ENCODE results near the gene TPRG1. TPM values are rescaled to one million over a fixed set of nuclear protein-coding genes. Genes with fewer than 3 reads are reported as not detected.

Gene TPRG1
- 1 to 10 TPM; 1.5 to 5.0 TPM for total RNA-seq

GRCh38 chr3:189171707-189172106 is at the start of gene TPRG1:
Gene TPRG1 (plus strand): TSS chr3:189171971. CDS start chr3:189207385, 35,414 bp downstream.
- ATAC-seq (no peak), DNase-seq (ENCODE audit: low spot score) (no peak)
- Mint-ChIP-seq H3K9me3 (no peaks in the 10 kb centered on the region), H3K27ac (no peak within 1 kb of the TSS), H3K4me3 (no peak within 1 kb of the TSS), H3K36me3 (no peaks in the 10 kb centered on the region), H3K4me1 (ENCODE audit: low read depth in 2 of 2) (no peaks in the 10 kb centered on the region), H3K27me3 (peaks cover 7 to 16% of the 10 kb centered on the region in 2 donors)

- H3K27me3 Mint-ChIP-seq = peaks cover 0 to 5% of the 10 kb centered on the region in 2 donors
- H3K4me1 Mint-ChIP-seq (ENCODE audit: low read depth in 2 of 2) = peaks cover 3 to 24% of the 10 kb centered on the region in 2 donors
- peak overlapping the region; percentile 73 for H3K4me3 Mint-ChIP-seq
These were observed 49.7 kb upstream of the TPRG1 start for GRCh38 chr3:189122110-189122509.

GRCh38 chr3:189122526-189123205 is 49.1 kb upstream of the TPRG1 start:
- ATAC-seq (no peak), DNase-seq (ENCODE audit: low spot score) (no peak)
- Mint-ChIP-seq H3K4me1 (ENCODE audit: low read depth in 2 of 2) (peaks cover 3 to 24% of the 10 kb centered on the region in 2 donors), H3K4me3 (peak overlapping the region; percentile 73), H3K27ac (peak overlapping the region; percentile 73 to 81), H3K9me3 (no peaks in the 10 kb centered on the region), H3K27me3 (peaks cover 0 to 5% of the 10 kb centered on the region in 2 donors), H3K36me3 (peaks cover 23% of the 10 kb centered on the region)

More at GRCh38 chr3:189122110-189122509, 49.7 kb upstream of the TPRG1 start:
- peak overlapping the region; percentile 73 to 81 for H3K27ac Mint-ChIP-seq
- no peak for ATAC-seq
- DNase-seq (ENCODE audit: low spot score) = no peak
- no peaks in the 10 kb centered on the region for H3K9me3 Mint-ChIP-seq
- H3K36me3 Mint-ChIP-seq = peaks cover 24% of the 10 kb centered on the region

GRCh38 chr3:189123595-189124387 is 48.0 kb upstream of the TPRG1 start:
- H3K9me3 Mint-ChIP-seq = no peaks in the 10 kb centered on the region
- H3K27ac Mint-ChIP-seq = peak overlapping the region; percentile 28 to 81
- peak overlapping the region; percentile 73 for H3K4me3 Mint-ChIP-seq
- ATAC-seq (no peak), DNase-seq (ENCODE audit: low spot score) (no peak)
- H3K4me1 Mint-ChIP-seq (ENCODE audit: low read depth in 2 of 2) = peaks cover 3 to 24% of the 10 kb centered on the region in 2 donors
- peaks cover 0 to 5% of the 10 kb centered on the region in 2 donors for H3K27me3 Mint-ChIP-seq
- H3K36me3 Mint-ChIP-seq = peaks cover 17% of the 10 kb centered on the region

GRCh38 chr3:189132231-189132671 is 39.5 kb upstream of the TPRG1 start:
- H3K4me1 Mint-ChIP-seq (ENCODE audit: low read depth in 2 of 2) = peaks cover 19 to 20% of the 10 kb centered on the region in 2 donors
- peak overlapping the region; percentile 79 to 81 for H3K27ac Mint-ChIP-seq
- peaks cover 0 to 2% of the 10 kb centered on the region in 2 donors for H3K27me3 Mint-ChIP-seq
- H3K36me3 Mint-ChIP-seq = peaks cover 9% of the 10 kb centered on the region
- peaks cover 5% of the 10 kb centered on the region for H3K9me3 Mint-ChIP-seq
- peak overlapping the region; percentile 85 for H3K4me3 Mint-ChIP-seq
- peak; percentile 83 for DNase-seq (ENCODE audit: low spot score)
- ATAC-seq = peak; percentile 95 to 97

- Mint-ChIP-seq H3K27ac (peak overlapping the region; percentile 79 to 81), H3K36me3 (peaks cover 9% of the 10 kb centered on the region), H3K4me1 (ENCODE audit: low read depth in 2 of 2) (peaks cover 22 to 23% of the 10 kb centered on the region in 2 donors), H3K9me3 (peaks cover 5% of the 10 kb centered on the region), H3K27me3 (peaks cover 0 to 2% of the 10 kb centered on the region in 2 donors), H3K4me3 (peak overlapping the region; percentile 85)
- ATAC-seq = no peak
- DNase-seq (ENCODE audit: low spot score) = no peak
These were observed 38.9 kb upstream of the TPRG1 start for GRCh38 chr3:189132839-189133238.

GRCh38 chr3:189133768-189134167 is 38.0 kb upstream of the TPRG1 start:
- Mint-ChIP-seq H3K27ac (peak overlapping the region; percentile 79 to 81), H3K4me1 (ENCODE audit: low read depth in 2 of 2) (peaks cover 25 to 31% of the 10 kb centered on the region in 2 donors), H3K27me3 (peaks cover 0 to 5% of the 10 kb centered on the region in 2 donors), H3K9me3 (peaks cover 5% of the 10 kb centered on the region), H3K36me3 (peaks cover 9% of the 10 kb centered on the region), H3K4me3 (peak overlapping the region; percentile 15)
- DNase-seq (ENCODE audit: low spot score) = no peak
- no peak for ATAC-seq

- peaks cover 8% of the 10 kb centered on the region for H3K36me3 Mint-ChIP-seq
- DNase-seq (ENCODE audit: low spot score) (no peak), ATAC-seq (no peak)
- H3K4me1 Mint-ChIP-seq (ENCODE audit: low read depth in 2 of 2) = peaks cover 29 to 30% of the 10 kb centered on the region in 2 donors
- peak overlapping the region in 1 of 2 donors; percentile 3 for H3K27ac Mint-ChIP-seq
- no peak overlapping the region for H3K4me3 Mint-ChIP-seq
- H3K9me3 Mint-ChIP-seq = peaks cover 5% of the 10 kb centered on the region
- peaks cover 0 to 14% of the 10 kb centered on the region in 2 donors for H3K27me3 Mint-ChIP-seq
These were observed 34.4 kb upstream of the TPRG1 start for GRCh38 chr3:189137416-189137815.

GRCh38 chr3:189138901-189139610 is 32.7 kb upstream of the TPRG1 start:
- Mint-ChIP-seq H3K4me3 (no peak overlapping the region), H3K27ac (no peak overlapping the region), H3K4me1 (ENCODE audit: low read depth in 2 of 2) (peaks cover 27 to 28% of the 10 kb centered on the region in 2 donors), H3K36me3 (no peaks in the 10 kb centered on the region), H3K9me3 (no peaks in the 10 kb centered on the region), H3K27me3 (peaks cover 0 to 13% of the 10 kb centered on the region in 2 donors)
- no peak for DNase-seq (ENCODE audit: low spot score)
- ATAC-seq = no peak

- Mint-ChIP-seq H3K9me3 (no peaks in the 10 kb centered on the region), H3K27ac (no peak overlapping the region), H3K4me3 (no peak overlapping the region), H3K4me1 (ENCODE audit: low read depth in 2 of 2) (peaks cover 33% of the 10 kb centered on the region in 2 donors), H3K27me3 (peaks cover 0 to 13% of the 10 kb centered on the region in 2 donors), H3K36me3 (no peaks in the 10 kb centered on the region)
- no peak for ATAC-seq
- no peak for DNase-seq (ENCODE audit: low spot score)
These were observed 32.2 kb upstream of the TPRG1 start for GRCh38 chr3:189139611-189139940.

- H3K36me3 Mint-ChIP-seq = no peaks in the 10 kb centered on the region
- H3K27me3 Mint-ChIP-seq = peaks cover 0 to 13% of the 10 kb centered on the region in 2 donors
- peak overlapping the region; percentile 16 to 20 for H3K27ac Mint-ChIP-seq
- ATAC-seq (peak; percentile 72 to 82), DNase-seq (ENCODE audit: low spot score) (no peak)
- peaks cover 38% of the 10 kb centered on the region in 2 donors for H3K4me1 Mint-ChIP-seq (ENCODE audit: low read depth in 2 of 2)
- H3K4me3 Mint-ChIP-seq = no peak overlapping the region
- no peaks in the 10 kb centered on the region for H3K9me3 Mint-ChIP-seq
These were observed 29.2 kb upstream of the TPRG1 start for GRCh38 chr3:189142527-189142926.

GRCh38 chr3:189143321-189143720 is 28.4 kb upstream of the TPRG1 start:
- H3K4me3 Mint-ChIP-seq = no peak overlapping the region
- no peaks in the 10 kb centered on the region for H3K9me3 Mint-ChIP-seq

GRCh38 chr3:189143771-189144170 is 28.0 kb upstream of the TPRG1 start:
- no peak for ATAC-seq
- H3K4me1 Mint-ChIP-seq (ENCODE audit: low read depth in 2 of 2) = peaks cover 35 to 40% of the 10 kb centered on the region in 2 donors
- peak overlapping the region; percentile 50 to 55 for H3K27ac Mint-ChIP-seq
- no peaks in the 10 kb centered on the region for H3K36me3 Mint-ChIP-seq
- H3K4me3 Mint-ChIP-seq = peak overlapping the region; percentile 16
- H3K9me3 Mint-ChIP-seq = no peaks in the 10 kb centered on the region
- H3K27me3 Mint-ChIP-seq = peaks cover 0 to 12% of the 10 kb centered on the region in 2 donors
- DNase-seq (ENCODE audit: low spot score) = no peak

More at GRCh38 chr3:189143321-189143720, 28.4 kb upstream of the TPRG1 start:
- Mint-ChIP-seq H3K4me1 (ENCODE audit: low read depth in 2 of 2) (peaks cover 38 to 40% of the 10 kb centered on the region in 2 donors), H3K27ac (peak overlapping the region; percentile 50 to 55), H3K27me3 (peaks cover 0 to 12% of the 10 kb centered on the region in 2 donors), H3K36me3 (no peaks in the 10 kb centered on the region)
- no peak for ATAC-seq
- no peak for DNase-seq (ENCODE audit: low spot score)

Measured in natural killer cell treated with Interleukin-12 subunit alpha and Interleukin-12 subunit beta and Interleukin-15 and Interleukin-18, amount 100 ng/mL, for 72 hours (primary cell).